SH-SY5Y (cell line): ENCODE data around the gene TKTL1.

Experiments
- GATA2 ChIP-seq: IDR thresholded peaks from 2 replicates; pipeline ENCODE4 v1.6.1; 2011; ENCODE audit warnings: mild to moderate bottlenecking, low read depth, low read length
- GATA3 ChIP-seq: IDR thresholded peaks from 2 replicates; pipeline ENCODE4 v1.6.1; 2011; ENCODE audit warnings: low read depth, mild to moderate bottlenecking, low read length, moderate library complexity

The TKTL1 gene

GRCh38 chrX:154333837-154334271 is 38.3 kb downstream of the TKTL1 start:
- TF ChIP-seq GATA3 (no peak), GATA2 (no peak)

- TF ChIP-seq GATA3 (no peak), GATA2 (no peak)
Measured at GRCh38 chrX:154334496-154334895, 38.9 kb downstream of the TKTL1 start.

GRCh38 chrX:154348114-154348531 is 52.5 kb downstream of the TKTL1 start:
- TF ChIP-seq GATA2 (no peak), GATA3 (no peak)

- TF ChIP-seq GATA2 (no peak), GATA3 (no peak)
Measured at GRCh38 chrX:154348646-154349358, 53.2 kb downstream of the TKTL1 start.

GRCh38 chrX:154349359-154349935 is 53.9 kb downstream of the TKTL1 start:
- TF ChIP-seq GATA3: no peak
- TF ChIP-seq GATA2: no peak

- TF ChIP-seq GATA2 (no peak), GATA3 (no peak)
Measured at GRCh38 chrX:154349979-154350378, 54.4 kb downstream of the TKTL1 start.

GRCh38 chrX:154350429-154351182 is 55.0 kb downstream of the TKTL1 start:
- TF ChIP-seq GATA3: no peak

- no peak for TF ChIP-seq GATA3
- no peak for TF ChIP-seq GATA2
Measured at GRCh38 chrX:154351183-154352011, 55.8 kb downstream of the TKTL1 start.

- TF ChIP-seq GATA2 (no peak), GATA3 (no peak)
Measured at GRCh38 chrX:154352012-154352401, 56.4 kb downstream of the TKTL1 start.

- no peak for TF ChIP-seq GATA3
- no peak for TF ChIP-seq GATA2
Measured at GRCh38 chrX:154352466-154352865, 56.9 kb downstream of the TKTL1 start.

- TF ChIP-seq GATA3 (no peak), GATA2 (no peak)
Measured at GRCh38 chrX:154353172-154353843, 57.7 kb downstream of the TKTL1 start.

GRCh38 chrX:154354013-154354412 is 58.4 kb downstream of the TKTL1 start:
- TF ChIP-seq GATA2 (no peak), GATA3 (no peak)

- TF ChIP-seq GATA3: no peak
- TF ChIP-seq GATA2: no peak
Measured at GRCh38 chrX:154354516-154354915, 58.9 kb downstream of the TKTL1 start.

GRCh38 chrX:154355094-154355775 is 59.6 kb downstream of the TKTL1 start:
- TF ChIP-seq GATA3: no peak
- no peak for TF ChIP-seq GATA2
